Heart left ventricle (tissue), 16 donors: Measurements from ENCODE around the gene TNFRSF1B. TPM values are rescaled to one million over a fixed set of nuclear protein-coding genes. Genes with fewer than 3 reads are reported as not detected.

Experiments used
- ATAC-seq, 4 donors: fragments of 200-7000 bp; cut with Tn5 transposase; one replicate each; pipeline ENCODE4 v1.9.1; 2020 to 2022; ENCODE audit warnings: moderate library complexity in 4 of 4, mild to moderate bottlenecking in 3 of 4, moderate number of reproducible peaks in 1 of 4
- DNase-seq, 5 donors: peaks; one replicate each; pipeline ENCODE4 v3.0.0-alpha.2; 2020
- H3K27ac ChIP-seq, 12 donors: fragments of 200-600 bp; sonication (generic) in 4 of 12; one replicate each; pipeline versions ENCODE4 v1.5.0 to v1.8.0; 2016 to 2022; ENCODE audit warnings: mild to moderate bottlenecking in 2 of 12
- H3K27me3 ChIP-seq, 9 donors: fragments of 200-600 bp; sonication (generic) in 2 of 9; one replicate each; pipeline versions ENCODE4 v1.5.1 to v1.8.0; 2016 to 2022; ENCODE audit warnings: mild to moderate bottlenecking in 3 of 9
- H3K36me3 ChIP-seq, 9 donors: fragments of 200-600 bp; sonication (generic) in 2 of 9; one replicate each; pipeline versions ENCODE4 v1.5.0 to v1.8.0; 2018 to 2022; ENCODE audit warnings: mild to moderate bottlenecking in 2 of 9
- H3K4me1 ChIP-seq, 12 donors: fragments of 200-600 bp; sonication (generic) in 4 of 12; one replicate each; pipeline versions ENCODE4 v1.5.0 to v1.8.0; 2016 to 2022; ENCODE audit warnings: mild to moderate bottlenecking in 3 of 12
- H3K4me3 ChIP-seq, 12 donors: fragments of 200-600 bp; sonication (generic) in 4 of 12; one replicate each; pipeline versions ENCODE4 v1.5.0 to v1.8.0; 2017 to 2022; ENCODE audit warnings: mild to moderate bottlenecking in 9 of 12, moderate library complexity in 4 of 12
- H3K9me3 ChIP-seq, 12 donors: fragments of 200-600 bp; sonication (generic) in 4 of 12; one replicate each; pipeline versions ENCODE4 v1.5.0 to v1.8.0; 2016 to 2022; ENCODE audit warnings: mild to moderate bottlenecking in 1 of 12
- POLR2A ChIP-seq, 2 donors: fragments of 450-650 bp; IDR thresholded peaks; one replicate each; pipeline ENCODE4 v1.6.1; 2017; ENCODE audit warnings: antibody characterized with exemption in 2 of 2, mild to moderate bottlenecking in 2 of 2, moderate library complexity in 2 of 2
- WGBS, 4 donors: extraction: QIAGEN DNeasy Blood & Tissue Kit in 2 of 4; methylation state at CpG; one replicate each; pipeline versions ENCODE4 v1.1.5 to v1.1.7; 2013 to 2018; 5-methylcytosine and 5-hydroxymethylcytosine counted together
- intact Hi-C, 10 donors: fragments of 100-400 bp; cut with DNase I; formaldehyde crosslinking; loops; one replicate each; pipeline versions ENCODE4 v1.11.1 to v1.14.2; 2022
- polyA plus RNA-seq, 2 donors: library from polyadenylated mRNA; stranded (reverse); fragments of 200-250 nt; gene quantifications; one replicate each; pipeline ENCODE4 v1.2.3, GENCODE V29; 2013
- total RNA-seq, 9 donors: library from RNA; depleted of rRNA in 2 of 9; stranded (reverse); fragments of >200 nt in 2 of 9; fragmentation: NEBNext Ultra II Directional in 3 of 9; extraction: Animal tissue kit (Norgen Biotek cat#: 25700) in 3 of 9; gene quantifications; one replicate each; pipeline versions ENCODE4 v1.1.0 to v1.2.4, GENCODE V29; 2016 to 2023
- TF ChIP-seq, protein P1 (sequence below), 12 donors: fragments of 200-600 bp; sonication (generic) in 4 of 12; IDR thresholded peaks; one replicate each; pipeline versions ENCODE4 v1.5.0 to v1.8.0; 2018 to 2022; ENCODE audit warnings: antibody characterized with exemption in 12 of 12, mild to moderate bottlenecking in 5 of 12
- donor health status: ischemic (EF 13 %, LVEDD 7.1; RV severe dilation, severe dysfunction).
- donor health status: healthy with polysubstance abuse.
- donor health status: DM: no; HTN: yes; CAD: no.
- donor health status: DM: no; HTN: no; CAD: no.
- donor health status: ischemic (EF 25% LVEDD 6.9; RV normal size, moderate dysfunction).
- donor health status: ischemic (EF 25% LVEDD 5.7; RV mildly dilated, moderate dysfunction).
- donor health status: healthy.
- donor health status: DM: yes; HTN: yes; CAD: no.
- donor health status: ischemic (EF 35%, LVEDD 5.7; RV mildly dilated, moderate dysfunction).
- donor health status: nonischemic (EF 11% LVEDD 7.7; RV severe dilation, severe dysfunction).
- donor health status: DM: yes; HTN: yes; CAD: no.
- donor health status: PGD.
- donor health status: ischemic (EF 29% LVEDD 5.4; RV normal size, mild dysfunction).
- donor health status: nonischemic (EF 23%, LVEDD 6.1; RV moderate dilation, normal function).

Gene TNFRSF1B
- total and polyA plus RNA-seq, 11 donors = 8.6 to 71.0 (median 14.9) TPM

DNA sequence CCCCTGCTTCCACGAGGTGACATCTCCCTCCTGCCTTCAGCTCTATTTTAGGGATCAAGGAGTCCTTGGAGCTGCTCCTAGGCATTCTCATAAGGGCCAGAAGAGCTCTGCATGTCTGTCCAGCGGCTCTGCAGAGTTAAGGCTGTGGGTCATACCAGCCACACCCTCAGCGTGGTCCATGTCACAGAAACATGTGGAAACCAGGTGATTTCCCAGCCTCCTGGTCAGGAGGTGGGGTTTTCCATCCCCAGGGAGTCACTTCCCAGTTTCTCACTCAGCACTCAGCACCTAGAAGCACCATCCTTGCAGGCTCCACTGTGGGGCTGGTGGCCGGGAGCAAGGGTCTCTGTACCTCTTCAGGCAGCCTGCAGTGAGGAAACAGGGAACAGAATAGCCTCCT, 1.4 kb upstream of the TNFRSF1B start:
- Histone ChIP-seq H3K27ac (no peak overlapping the region), H3K4me1 (peaks cover 12 to 82% (median 43%) of the 10 kb centered on the region in 12 donors), H3K36me3 (peaks cover 0 to 17% (median 0%) of the 10 kb centered on the region in 9 donors), H3K9me3 (no peaks in the 10 kb centered on the region), H3K4me3 (no peak overlapping the region), H3K27me3 (peaks cover 0 to 8% (median 0%) of the 10 kb centered on the region in 9 donors)
- no peak for ATAC-seq
- WGBS, 4 donors = 87 to 94% (median 91%) methylated on average over 4 of the region's 4 CpGs
- TF ChIP-seq, protein P1, sequence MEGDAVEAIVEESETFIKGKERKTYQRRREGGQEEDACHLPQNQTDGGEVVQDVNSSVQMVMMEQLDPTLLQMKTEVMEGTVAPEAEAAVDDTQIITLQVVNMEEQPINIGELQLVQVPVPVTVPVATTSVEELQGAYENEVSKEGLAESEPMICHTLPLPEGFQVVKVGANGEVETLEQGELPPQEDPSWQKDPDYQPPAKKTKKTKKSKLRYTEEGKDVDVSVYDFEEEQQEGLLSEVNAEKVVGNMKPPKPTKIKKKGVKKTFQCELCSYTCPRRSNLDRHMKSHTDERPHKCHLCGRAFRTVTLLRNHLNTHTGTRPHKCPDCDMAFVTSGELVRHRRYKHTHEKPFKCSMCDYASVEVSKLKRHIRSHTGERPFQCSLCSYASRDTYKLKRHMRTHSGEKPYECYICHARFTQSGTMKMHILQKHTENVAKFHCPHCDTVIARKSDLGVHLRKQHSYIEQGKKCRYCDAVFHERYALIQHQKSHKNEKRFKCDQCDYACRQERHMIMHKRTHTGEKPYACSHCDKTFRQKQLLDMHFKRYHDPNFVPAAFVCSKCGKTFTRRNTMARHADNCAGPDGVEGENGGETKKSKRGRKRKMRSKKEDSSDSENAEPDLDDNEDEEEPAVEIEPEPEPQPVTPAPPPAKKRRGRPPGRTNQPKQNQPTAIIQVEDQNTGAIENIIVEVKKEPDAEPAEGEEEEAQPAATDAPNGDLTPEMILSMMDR (IDR thresholded peaks at IDR 0.05) = no peak
- no peak for TF ChIP-seq POLR2A (IDR thresholded peaks at IDR 0.05)
- intact Hi-C loops = loop anchor here in 2 of 10 donors (5.0 kb wide), 2 partner anchors 33 to 42 kb away; no protein-coding TSS in a partner anchor
- DNase-seq = no peak

DNA sequence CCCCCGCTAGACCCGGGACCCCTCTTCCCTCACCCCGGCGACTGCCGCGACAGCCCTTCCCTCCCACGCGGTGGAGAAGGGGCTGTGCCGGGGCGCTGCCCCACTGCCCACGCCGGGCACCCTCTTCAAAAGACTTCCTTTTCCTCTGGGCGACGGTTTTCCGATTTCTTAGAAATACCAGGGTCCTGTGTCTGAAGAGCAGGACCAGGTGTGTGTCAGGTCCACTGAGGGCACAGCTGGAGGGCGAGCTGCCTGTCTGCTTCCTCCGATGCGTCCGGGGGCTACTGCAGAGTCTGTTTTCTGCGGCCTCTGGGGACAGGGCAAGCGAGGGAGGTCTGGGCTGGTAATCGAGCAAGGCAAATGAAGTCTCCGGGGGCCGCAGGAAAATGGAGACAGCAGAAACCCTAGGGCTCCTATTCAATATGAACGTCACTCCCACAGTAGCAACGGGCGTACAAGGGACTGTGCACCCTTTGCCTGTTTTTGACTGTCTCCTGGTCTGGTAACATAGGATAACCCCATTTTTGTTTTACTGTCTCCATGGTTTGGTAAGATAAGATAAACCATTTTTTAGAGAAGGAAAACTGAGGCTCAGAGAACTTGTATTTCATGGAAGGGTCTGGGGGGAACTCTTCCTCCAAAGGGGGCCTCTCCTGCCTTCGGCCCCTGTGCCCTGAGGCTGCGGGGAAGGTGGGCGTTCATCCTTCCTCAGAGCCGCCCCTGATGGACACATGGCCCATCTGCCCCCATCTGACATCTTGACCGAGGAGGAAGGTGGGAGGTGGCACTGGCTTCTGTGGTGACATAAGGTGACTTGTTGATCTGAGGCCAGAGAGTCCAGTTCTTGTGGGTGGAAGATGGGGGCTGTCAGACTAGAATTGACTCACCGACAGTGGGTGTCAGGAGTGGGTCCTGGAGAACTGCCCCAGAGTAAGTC, 970 bp downstream of the TNFRSF1B start:
- H3K27ac ChIP-seq = peak overlapping the region; percentile 86 to 96 (median 94)
- ATAC-seq = peak in 2 of 4 donors; percentile 2 to 14
- WGBS, 4 donors = 22 to 42% (median 31%) methylated on average over 32 to 33 of the region's 33 CpGs
- TF ChIP-seq POLR2A (IDR thresholded peaks at IDR 0.05) = no peak
- TF ChIP-seq, protein P1 (IDR thresholded peaks at IDR 0.05) = no peak
- DNase-seq = no peak
- H3K36me3 ChIP-seq = peaks cover 0 to 29% (median 0%) of the 10 kb centered on the region in 9 donors
- H3K27me3 ChIP-seq = peaks cover 0 to 8% (median 0%) of the 10 kb centered on the region in 9 donors
- H3K9me3 ChIP-seq = no peaks in the 10 kb centered on the region
- H3K4me3 ChIP-seq = peak overlapping the region; percentile 71 to 99 (median 86)
- intact Hi-C loops = loop anchor here in 2 of 10 donors (2.0 to 5.0 kb wide), 3 partner anchors 17 to 40 kb away; no protein-coding TSS in a partner anchor
- H3K4me1 ChIP-seq = peaks cover 6 to 82% (median 35%) of the 10 kb centered on the region in 12 donors

DNA sequence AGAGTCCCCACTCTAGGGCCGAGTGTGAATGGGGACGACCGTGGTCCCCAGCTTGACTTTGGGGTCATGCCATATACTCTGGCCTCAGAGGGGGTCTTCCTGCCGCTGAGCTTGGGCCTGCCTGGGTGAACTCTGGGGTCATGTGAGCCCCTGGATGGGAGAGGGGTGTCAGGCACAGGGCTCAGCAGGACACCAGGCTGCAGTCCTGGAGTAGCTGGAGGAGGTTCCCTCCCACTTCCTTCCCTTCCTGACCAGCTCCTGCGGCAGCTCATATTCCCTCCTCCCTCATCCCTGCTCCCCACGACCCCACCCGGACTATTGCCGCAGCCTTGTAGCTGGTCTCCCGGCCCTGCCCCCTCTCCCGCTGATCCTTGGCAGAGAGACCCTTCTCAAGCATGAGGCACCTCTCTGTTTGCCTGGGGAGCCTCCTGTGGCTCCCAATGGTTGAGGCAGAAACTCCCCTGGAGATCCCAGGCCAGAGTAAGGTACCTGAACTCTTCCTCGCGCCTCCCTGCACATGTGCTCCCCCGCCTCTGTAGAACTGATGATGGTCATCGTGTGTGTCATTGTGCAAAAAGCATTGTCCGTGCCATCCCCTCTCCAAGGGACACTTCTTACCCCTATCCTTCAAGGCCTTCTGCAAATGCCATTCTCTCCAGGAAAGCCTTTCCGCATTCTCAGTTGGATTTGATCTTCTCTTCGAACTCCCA, 1.8 kb downstream of the TNFRSF1B start:
- DNase-seq (peak in 4 of 5 donors; percentile 61 to 65 (median 64)), ATAC-seq (peak; percentile 32 to 83 (median 41))
- Histone ChIP-seq H3K4me3 (peak overlapping the region; percentile 71 to 99 (median 86)), H3K36me3 (peaks cover 0 to 29% (median 0%) of the 10 kb centered on the region in 9 donors), H3K27me3 (peaks cover 0 to 8% (median 0%) of the 10 kb centered on the region in 9 donors), H3K4me1 (peaks cover 6 to 82% (median 38%) of the 10 kb centered on the region in 12 donors), H3K9me3 (no peaks in the 10 kb centered on the region), H3K27ac (peak overlapping the region; percentile 74 to 96 (median 94))
- TF ChIP-seq, protein P1 (IDR thresholded peaks at IDR 0.05) = no peak
- TF ChIP-seq POLR2A (IDR thresholded peaks at IDR 0.05) = no peak
- 46 to 60% (median 50%) methylated on average over 17 of the region's 17 CpGs for WGBS, 4 donors
- intact Hi-C loops = loop anchor here in 2 of 10 donors (5.0 kb wide), 2 partner anchors 36 to 39 kb away; no protein-coding TSS in a partner anchor
